ENCODE data around the gene WDFY4. TPM values are rescaled to one million over a fixed set of nuclear protein-coding genes. Genes with fewer than 3 reads are reported as not detected.
A peak's percentile ranks its signal among the peaks of the same experiment; 100 is the strongest.

Gene WDFY4
- total and polyA plus RNA-seq, 2 of the 4 experiments (the other 2 are of a cell fraction), result not detected

- H4K8ac ChIP-seq (ENCODE audit: low read depth in 2 of 2, low read length in 2 of 2), result no peak overlapping the region
- peak overlapping the region; percentile 7 for H2AK9ac ChIP-seq (replicated peaks; ENCODE audit: low read depth, low read length, poor library complexity)
- ATAC-seq (ENCODE audit: low read depth) (no peak), DNase-seq (no peak)
- no peak overlapping the region for H2BK15ac ChIP-seq (ENCODE audit: low read depth, low read length)
- H3K9me1 ChIP-seq (ENCODE audit: insufficient read depth, low read length), result no peaks in the 10 kb centered on the region
- H3K14ac ChIP-seq (replicated peaks; ENCODE audit: low read depth, low read length), result no peak overlapping the region
- no peaks in the 10 kb centered on the region for H3K4me1 ChIP-seq (ENCODE audit: control insufficient read depth, insufficient read depth, low read length)
- no peak overlapping the region for H2BK5ac ChIP-seq (ENCODE audit: low read depth, low read length, poor library complexity, severe bottlenecking)
- no peak overlapping the region for H3K4me2 ChIP-seq (ENCODE audit: low read depth, low read length)
- no peaks in the 10 kb centered on the region for H3K9me3 ChIP-seq (ENCODE audit: control insufficient read depth, insufficient read depth, low read length)
- H2BK20ac ChIP-seq (ENCODE audit: low read depth, low read length), result no peak overlapping the region
- intact Hi-C loops (cut with micrococcal nuclease) (no loop called here), in situ Hi-C loops (cut with MboI; ENCODE audit: low sequenced_read_pairs) (no loop called here), dilution Hi-C loops (cut with HindIII; ENCODE audit: low sequenced_read_pairs, unreplicated experiment) (no loop called here)
- POLR2A ChIA-PET (ENCODE audit: unreplicated experiment), result no interaction called here
- H3K18ac ChIP-seq (ENCODE audit: low read depth, low read length), result no peak overlapping the region
- no peak overlapping the region for H3K56ac ChIP-seq (ENCODE audit: extremely low read depth, insufficient read depth, low read length)
- no peak overlapping the region for H4K91ac ChIP-seq (ENCODE audit: insufficient read depth, low read depth, low read length)
- H3K36me3 ChIP-seq (ENCODE audit: control insufficient read depth, insufficient read depth, low read length), result no peaks in the 10 kb centered on the region
- H2BK120ac ChIP-seq (ENCODE audit: low read depth, low read length), result no peak overlapping the region
- H4K20me1 ChIP-seq (ENCODE audit: insufficient read depth, low read length), result no peaks in the 10 kb centered on the region
- no peak overlapping the region for H3K4me3 ChIP-seq (ENCODE audit: insufficient read depth, low read depth, low read length)
- WGBS, 2 experiments (ENCODE audit: extremely low coverage in 2 of 2, insufficient read length in 1 of 2), result no CpG with 5 or more reads among the region's 9 CpGs
- no peaks in the 10 kb centered on the region for H3K79me1 ChIP-seq (ENCODE audit: low read depth in 1 of 2, low read length in 2 of 2)
- H3K27me3 ChIP-seq (ENCODE audit: control insufficient read depth, insufficient read depth, low read length), result peaks cover 35% of the 10 kb centered on the region
- H3K23ac ChIP-seq (ENCODE audit: low read depth, low read length), result no peak overlapping the region
- CTCF ChIA-PET, result no interaction called here
- H3K27ac ChIP-seq (ENCODE audit: insufficient read depth, low read length), result no peak overlapping the region
- H4K5ac ChIP-seq (ENCODE audit: low read depth, low read length), result no peak overlapping the region
- BruUV-seq (replicated peaks), result no TSS peak
- H2AFZ ChIP-seq (replicated peaks; ENCODE audit: low read length, poor library complexity), result no peak overlapping the region
- TF ChIP-seq MAFK (IDR thresholded peaks at IDR 0.05; ENCODE audit: low read depth, low read length), result no peak
- TF ChIP-seq ELK1 (IDR thresholded peaks at IDR 0.05; ENCODE audit: borderline replicate concordance, low read depth, low read length), result no peak
- no peak for TF ChIP-seq MXI1 (IDR thresholded peaks at IDR 0.05; ENCODE audit: borderline replicate concordance, low read depth, low read length)
- TF ChIP-seq SMC3 (IDR thresholded peaks at IDR 0.05; ENCODE audit: low read depth, low read length), result no peak
- TF ChIP-seq FOS (IDR thresholded peaks at IDR 0.05; ENCODE audit: low read depth, low read length), result no peak
- no peak for TF ChIP-seq CTCF (conservative IDR thresholded peaks at IDR 0.05; ENCODE audit: low read depth, low read length)
- no peak for TF ChIP-seq RAD21 (IDR thresholded peaks at IDR 0.05; ENCODE audit: low read length)
- TF ChIP-seq RFX5 (IDR thresholded peaks at IDR 0.05; ENCODE audit: low read depth, low read length), result no peak
- no peak overlapping the region for H3K4ac ChIP-seq (ENCODE audit: low read depth, low read length)
- no peak overlapping the region for H3K9ac ChIP-seq (ENCODE audit: low read depth, low read length)
- no peak overlapping the region for H2AK5ac ChIP-seq (ENCODE audit: low read depth, low read length)
Observed at GRCh38 chr10:48700493-48700892, 15.8 kb downstream of the WDFY4 start.

All from IMR-90 (cell line).